ENCODE measurements around the gene PPP1R27. TPM values are rescaled to one million over a fixed set of nuclear protein-coding genes. Genes with fewer than 3 reads are reported as not detected.

Gene PPP1R27
- total and polyA plus RNA-seq, 2 donors (not counting 1 experiment from before 2014, with no cell fraction given) = not detected

DNA sequence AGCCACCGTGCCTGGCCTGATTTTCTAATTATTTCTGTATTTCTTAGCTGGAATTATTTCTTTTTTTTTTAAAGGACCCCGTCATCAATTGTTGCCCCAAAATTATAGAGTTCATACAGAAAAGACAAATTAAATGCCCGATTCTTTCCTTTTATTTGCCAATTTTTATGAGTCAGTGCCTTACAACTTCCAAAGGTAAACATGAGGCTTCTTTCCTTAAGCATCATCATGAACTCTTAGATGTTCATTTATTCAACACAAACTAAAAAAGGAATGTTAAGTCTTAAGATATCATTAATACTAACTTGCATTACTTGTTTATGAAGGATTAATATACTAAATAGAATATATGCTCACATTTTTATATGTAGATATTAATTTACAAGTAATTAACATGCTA is 43.4 kb upstream of the PPP1R27 start:
- no peak for DNase-seq (ENCODE audit: low read depth in 2 of 2)
- no peak for TF ChIP-seq EZH2 (IDR thresholded peaks at IDR 0.05; ENCODE audit: low read length, missing control alignments)
- TF ChIP-seq, protein P1, sequence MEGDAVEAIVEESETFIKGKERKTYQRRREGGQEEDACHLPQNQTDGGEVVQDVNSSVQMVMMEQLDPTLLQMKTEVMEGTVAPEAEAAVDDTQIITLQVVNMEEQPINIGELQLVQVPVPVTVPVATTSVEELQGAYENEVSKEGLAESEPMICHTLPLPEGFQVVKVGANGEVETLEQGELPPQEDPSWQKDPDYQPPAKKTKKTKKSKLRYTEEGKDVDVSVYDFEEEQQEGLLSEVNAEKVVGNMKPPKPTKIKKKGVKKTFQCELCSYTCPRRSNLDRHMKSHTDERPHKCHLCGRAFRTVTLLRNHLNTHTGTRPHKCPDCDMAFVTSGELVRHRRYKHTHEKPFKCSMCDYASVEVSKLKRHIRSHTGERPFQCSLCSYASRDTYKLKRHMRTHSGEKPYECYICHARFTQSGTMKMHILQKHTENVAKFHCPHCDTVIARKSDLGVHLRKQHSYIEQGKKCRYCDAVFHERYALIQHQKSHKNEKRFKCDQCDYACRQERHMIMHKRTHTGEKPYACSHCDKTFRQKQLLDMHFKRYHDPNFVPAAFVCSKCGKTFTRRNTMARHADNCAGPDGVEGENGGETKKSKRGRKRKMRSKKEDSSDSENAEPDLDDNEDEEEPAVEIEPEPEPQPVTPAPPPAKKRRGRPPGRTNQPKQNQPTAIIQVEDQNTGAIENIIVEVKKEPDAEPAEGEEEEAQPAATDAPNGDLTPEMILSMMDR (conservative IDR thresholded peaks at IDR 0.05 in 1 of 2, IDR thresholded peaks at IDR 0.05 in 1 of 2; ENCODE audit: low read depth in 1 of 2, low read length in 2 of 2) = no peak
- peaks cover 4% of the 10 kb centered on the region for H3K36me3 ChIP-seq (ENCODE audit: control insufficient read depth, insufficient read depth, low read length)

GRCh38 chr17:81877569-81877968 is 42.7 kb upstream of the PPP1R27 start:
- no peak overlapping the region for H3K27ac ChIP-seq (ENCODE audit: insufficient read depth, low read length)
- H3K36me3 ChIP-seq (ENCODE audit: control insufficient read depth, insufficient read depth, low read length) = peaks cover 4% of the 10 kb centered on the region

More for the DNA sequence above, 43.4 kb upstream of the PPP1R27 start:
- Histone ChIP-seq H3K27me3 (ENCODE audit: control insufficient read depth, insufficient read depth, low read length) (no peaks in the 10 kb centered on the region), H2AFZ (ENCODE audit: low read length) (no peak overlapping the region), H3K4me3 (replicated peaks in 1 of 4; ENCODE audit: control extremely low read depth in 1 of 4, insufficient read depth in 1 of 4, low read depth in 3 of 4, low read length in 4 of 4) (no peak overlapping the region), H4K20me1 (ENCODE audit: control insufficient read depth, extremely low read depth, insufficient read depth, low read length) (no peaks in the 10 kb centered on the region), H3K79me2 (ENCODE audit: control insufficient read depth, insufficient read depth, low read length) (no peaks in the 10 kb centered on the region), H3K9ac (ENCODE audit: insufficient read depth, low read length) (no peak overlapping the region), H3K4me1 (ENCODE audit: control insufficient read depth, extremely low read depth, insufficient read depth, low read length) (no peaks in the 10 kb centered on the region), H3K9me3 (ENCODE audit: control insufficient read depth, insufficient read depth, low read depth, low read length) (no peaks in the 10 kb centered on the region), H3K27ac (ENCODE audit: insufficient read depth, low read length) (no peak overlapping the region), H3K4me2 (ENCODE audit: extremely low read depth, insufficient read depth, low read length) (no peak overlapping the region)

GRCh38 chr17:81871387-81872230 is 36.8 kb upstream of the PPP1R27 start:
- Histone ChIP-seq H3K4me1 (ENCODE audit: control insufficient read depth, extremely low read depth, insufficient read depth, low read length) (peaks cover 18% of the 10 kb centered on the region), H3K79me2 (ENCODE audit: control insufficient read depth, insufficient read depth, low read length) (peaks cover 26% of the 10 kb centered on the region), H3K27me3 (ENCODE audit: control insufficient read depth, insufficient read depth, low read length) (no peaks in the 10 kb centered on the region), H4K20me1 (ENCODE audit: control insufficient read depth, extremely low read depth, insufficient read depth, low read length) (no peaks in the 10 kb centered on the region), H3K27ac (ENCODE audit: insufficient read depth, low read length) (peak overlapping the region; percentile 99), H3K36me3 (ENCODE audit: control insufficient read depth, insufficient read depth, low read length) (peaks cover 13% of the 10 kb centered on the region), H2AFZ (ENCODE audit: low read length) (peak overlapping the region; percentile 69), H3K4me3 (replicated peaks in 1 of 4; ENCODE audit: control extremely low read depth in 1 of 4, insufficient read depth in 1 of 4, low read depth in 3 of 4, low read length in 4 of 4) (peak overlapping the region; percentile 55 to 89 (median 73)), H3K9ac (ENCODE audit: insufficient read depth, low read length) (peak overlapping the region; percentile 97), H3K4me2 (ENCODE audit: extremely low read depth, insufficient read depth, low read length) (peak overlapping the region; percentile 97), H3K9me3 (ENCODE audit: control insufficient read depth, insufficient read depth, low read depth, low read length) (no peaks in the 10 kb centered on the region)
- no peak for TF ChIP-seq EZH2 (IDR thresholded peaks at IDR 0.05; ENCODE audit: low read length, missing control alignments)
- TF ChIP-seq, protein P1 (conservative IDR thresholded peaks at IDR 0.05 in 1 of 2, IDR thresholded peaks at IDR 0.05 in 1 of 2; ENCODE audit: low read depth in 1 of 2, low read length in 2 of 2) = peak in 1 of 2 donors; percentile 27
- DNase-seq (ENCODE audit: low read depth in 2 of 2) = peak; percentile 78 to 89

More at GRCh38 chr17:81877569-81877968, 42.7 kb upstream of the PPP1R27 start:
- H3K9me3 ChIP-seq (ENCODE audit: control insufficient read depth, insufficient read depth, low read depth, low read length) = no peaks in the 10 kb centered on the region
- DNase-seq (ENCODE audit: low read depth in 2 of 2) = no peak
- no peaks in the 10 kb centered on the region for H3K27me3 ChIP-seq (ENCODE audit: control insufficient read depth, insufficient read depth, low read length)
- no peaks in the 10 kb centered on the region for H3K79me2 ChIP-seq (ENCODE audit: control insufficient read depth, insufficient read depth, low read length)
- TF ChIP-seq, protein P1 (conservative IDR thresholded peaks at IDR 0.05 in 1 of 2, IDR thresholded peaks at IDR 0.05 in 1 of 2; ENCODE audit: low read depth in 1 of 2, low read length in 2 of 2) = no peak
- TF ChIP-seq EZH2 (IDR thresholded peaks at IDR 0.05; ENCODE audit: low read length, missing control alignments) = no peak
- no peaks in the 10 kb centered on the region for H4K20me1 ChIP-seq (ENCODE audit: control insufficient read depth, extremely low read depth, insufficient read depth, low read length)
- H3K4me2 ChIP-seq (ENCODE audit: extremely low read depth, insufficient read depth, low read length) = no peak overlapping the region
- no peak overlapping the region for H2AFZ ChIP-seq (ENCODE audit: low read length)
- no peak overlapping the region for H3K4me3 ChIP-seq (replicated peaks in 1 of 4; ENCODE audit: control extremely low read depth in 1 of 4, insufficient read depth in 1 of 4, low read depth in 3 of 4, low read length in 4 of 4)
- H3K9ac ChIP-seq (ENCODE audit: insufficient read depth, low read length) = no peak overlapping the region
- no peaks in the 10 kb centered on the region for H3K4me1 ChIP-seq (ENCODE audit: control insufficient read depth, extremely low read depth, insufficient read depth, low read length)
